Stomach (tissue), 4 donors: ENCODE measurements around the gene BID.

Experiments used
- CTCF ChIP-seq, 7 experiments: fragments of 450-650 bp in 4 of 7; fragments of 200-600 bp in 3 of 7; sonication (generic) in 3 of 7; IDR thresholded peaks; one replicate each; pipeline ENCODE4 v1.5.1; 2016 to 2019; ENCODE audit warnings: antibody characterized with exemption in 7 of 7, control low read depth in 2 of 7, mild to moderate bottlenecking in 1 of 7
- POLR2A ChIP-seq, 4 donors: fragments of 450-650 bp; IDR thresholded peaks; one replicate each; pipeline ENCODE4 v1.6.1; 2016; ENCODE audit warnings: antibody characterized with exemption in 4 of 4, control low read depth in 2 of 4, mild to moderate bottlenecking in 1 of 4, moderate library complexity in 1 of 4

DNA sequence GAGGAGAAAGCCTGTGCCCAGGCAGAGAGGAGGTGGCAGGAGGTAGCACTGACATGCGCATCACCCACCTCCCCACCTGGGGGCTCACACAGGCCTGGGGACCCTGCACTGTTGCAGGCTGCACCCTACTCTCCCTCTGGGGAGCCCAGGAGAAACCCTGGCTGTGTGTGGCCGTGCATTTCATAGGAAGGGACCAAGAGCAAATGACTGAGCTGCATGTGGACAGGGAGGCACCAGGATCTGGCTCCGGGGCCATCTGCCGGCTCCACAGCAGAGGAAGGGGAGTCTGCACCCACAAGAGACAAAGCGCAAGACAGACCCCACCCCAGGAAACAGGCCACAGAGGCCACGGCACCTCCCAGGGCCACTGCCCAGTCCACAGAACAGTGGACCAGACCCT, 22.7 kb downstream of the BID start:
- TF ChIP-seq CTCF (IDR thresholded peaks at IDR 0.05), result no peak
- TF ChIP-seq POLR2A (IDR thresholded peaks at IDR 0.05), result no peak
